GM23248 (cell line): ENCODE measurements around the gene LCA5L. TPM values are rescaled to one million over a fixed set of nuclear protein-coding genes. Genes with fewer than 3 reads are reported as not detected.

ENCODE experiments used
- DNase-seq: peaks from one replicate; pipeline ENCODE4 v3.0.0-alpha.2; 2015
- H2AFZ ChIP-seq: fragments of 200-600 bp; sonication (generic); 2 replicates; pipeline ENCODE4 v1.6.1; 2016; ENCODE audit warnings: antibody characterized with exemption
- H3F3A ChIP-seq: fragments of 200-600 bp; sonication (generic); 2 replicates; pipeline ENCODE4 v1.6.1; 2016; ENCODE audit warnings: mild to moderate bottlenecking, antibody characterized with exemption, mixed run types; ENCODE audit not compliant: insufficient read depth
- H3K27ac ChIP-seq: fragments of 200-600 bp; sonication (generic); 2 replicates; pipeline ENCODE4 v1.5.1; 2016; ENCODE audit warnings: mild to moderate bottlenecking
- H3K27me3 ChIP-seq: fragments of 200-600 bp; sonication (generic); replicated peaks from 2 replicates; pipeline ENCODE4 v1.6.1; 2016; ENCODE audit warnings: mild to moderate bottlenecking; ENCODE audit not compliant: insufficient read depth
- H3K36me3 ChIP-seq: fragments of 200-600 bp; sonication (generic); 2 replicates; pipeline ENCODE4 v1.6.1; 2016; ENCODE audit warnings: low read depth, mild to moderate bottlenecking
- H3K4me1 ChIP-seq: fragments of 200-600 bp; sonication (generic); 2 replicates; pipeline ENCODE4 v1.6.1; 2016; ENCODE audit warnings: mild to moderate bottlenecking; ENCODE audit not compliant: insufficient read depth
- H3K4me2 ChIP-seq: fragments of 200-600 bp; sonication (generic); one replicate; pipeline ENCODE4 v1.6.1; 2016; ENCODE audit warnings: mild to moderate bottlenecking; ENCODE audit not compliant: unreplicated experiment
- H3K4me3 ChIP-seq: fragments of 200-600 bp; sonication (generic); 2 replicates; pipeline ENCODE4 v1.5.1; 2016; ENCODE audit warnings: mild to moderate bottlenecking
- H3K79me2 ChIP-seq: fragments of 200-600 bp; sonication (generic); 2 replicates; pipeline ENCODE4 v1.6.1; 2016; ENCODE audit warnings: mild to moderate bottlenecking; ENCODE audit not compliant: insufficient read depth
- H3K9ac ChIP-seq: fragments of 200-600 bp; sonication (generic); 2 replicates; pipeline ENCODE4 v1.6.1; 2016; ENCODE audit warnings: mild to moderate bottlenecking
- H3K9me2 ChIP-seq: fragments of 200-600 bp; sonication (generic); 2 replicates; pipeline ENCODE4 v1.6.1; 2016; ENCODE audit warnings: mixed run types, mild to moderate bottlenecking, moderate library complexity; ENCODE audit not compliant: insufficient read depth
- H3K9me3 ChIP-seq: fragments of 200-600 bp; sonication (generic); one replicate; pipeline ENCODE4 v1.6.1; 2017; ENCODE audit warnings: low read depth
- H4K20me1 ChIP-seq: fragments of 200-600 bp; sonication (generic); 2 replicates; pipeline ENCODE4 v1.6.0; 2016; ENCODE audit not compliant: insufficient read depth
- EZH2 ChIP-seq: fragments of 200-600 bp; sonication (generic); IDR thresholded peaks from 2 replicates; pipeline ENCODE4 v1.6.1; 2018; ENCODE audit warnings: antibody characterized with exemption, mild to moderate bottlenecking; ENCODE audit not compliant: insufficient read depth, poor library complexity, severe bottlenecking
- EZH2phosphoT487 ChIP-seq: fragments of 200-600 bp; sonication (generic); IDR thresholded peaks from 2 replicates; pipeline ENCODE4 v1.6.1; 2018; ENCODE audit warnings: antibody characterized with exemption, moderate library complexity, mild to moderate bottlenecking, low read depth; ENCODE audit not compliant: insufficient read depth
- WGBS, 2 experiments: methylation state at CpG; one replicate each; pipeline ENCODE4 v1.1.6; 2015 to 2017; ENCODE audit warnings: low lambda C conversion rate in 2 of 2, low coverage in 1 of 2; ENCODE audit errors: missing lambda C conversion rate in 2 of 2; 5-methylcytosine and 5-hydroxymethylcytosine counted together
- in situ Hi-C: fragments of 300-500 bp; cut with MboI; formaldehyde crosslinking; loops from 2 replicates; pipeline ENCODE4 v1.15.0; 2020
- polyA plus RNA-seq: library from polyadenylated mRNA; unstranded; fragments of >200 nt; fragmentation: Nextera tagmentation; extraction: Ambion mirVana; gene quantifications from 2 replicates; pipeline ENCODE4 v1.2.1, GENCODE V29; 2016
- total RNA-seq: library from RNA; depleted of rRNA; stranded (reverse); fragments of >200 nt; shearing (Covaris generic); gene quantifications from 2 replicates; pipeline ENCODE4 v1.2.3, GENCODE V29; 2014

Gene LCA5L
- total and polyA plus RNA-seq, 2 experiments from 2014 or later: 1.1 to 3.0 TPM

DNA sequence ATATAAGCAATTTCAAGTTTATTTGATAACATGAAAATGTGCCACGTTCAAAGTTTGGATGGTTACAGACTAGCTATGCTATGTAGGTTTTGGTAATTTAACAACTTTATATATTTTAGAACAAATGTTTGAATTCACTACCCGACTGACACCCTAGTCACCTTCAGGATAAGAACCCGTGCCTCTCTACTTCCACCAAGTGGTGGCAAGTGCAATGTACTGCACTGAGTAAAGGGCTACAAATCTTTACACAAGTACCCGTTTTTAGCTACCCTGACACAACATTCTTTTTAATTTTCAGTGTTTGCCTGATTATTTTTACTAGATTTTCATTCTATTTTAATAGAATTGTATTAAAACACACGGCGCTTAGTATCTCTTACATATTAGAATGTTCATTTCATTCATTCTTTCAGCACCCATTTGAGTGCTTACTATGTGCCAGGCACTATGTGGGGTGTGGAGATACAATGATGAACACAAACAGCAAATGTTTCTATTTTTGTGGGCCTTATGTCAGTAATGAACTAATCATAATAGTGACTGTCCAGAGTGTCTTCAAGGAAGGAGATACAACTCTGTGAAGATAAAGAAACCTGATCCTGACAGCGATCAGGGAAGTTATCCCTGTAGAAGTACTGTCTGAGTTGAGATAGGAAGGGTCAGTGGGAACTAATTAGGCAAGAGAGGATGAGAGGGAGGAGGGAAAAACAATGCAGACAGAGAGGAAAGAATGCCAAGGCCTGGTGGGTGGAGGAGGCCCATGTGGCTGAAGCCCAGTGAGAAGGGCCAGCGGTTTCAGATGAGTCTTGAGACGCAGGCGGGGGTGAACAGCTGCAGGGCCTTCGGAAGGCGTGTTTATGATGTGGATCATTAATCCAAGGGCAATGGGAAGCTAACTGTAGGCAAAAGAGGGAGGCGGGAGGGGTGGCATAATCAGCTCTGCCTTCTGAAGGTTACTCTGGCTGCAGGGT, 3.8 kb downstream of the LCA5L start:
- 31 to 32% methylated on average over 13 of the region's 13 CpGs for WGBS, 2 experiments
- DNase-seq: peak; percentile 77
- in situ Hi-C loops: no loop called here
- no peaks in the 10 kb centered on the region for H4K20me1 ChIP-seq
- no peak overlapping the region for H3K27ac ChIP-seq
- no peaks in the 10 kb centered on the region for H3K36me3 ChIP-seq
- TF ChIP-seq EZH2phosphoT487 (no peak), EZH2 (no peak)
- 0 out of 2 replicates have a peak, but pooled peaks cover 10% of the 10 kb centered on the region for H3F3A ChIP-seq
- H3K4me3 ChIP-seq: no peak overlapping the region
- H3K9ac ChIP-seq: no peak overlapping the region
- H3K9me3 ChIP-seq: no peaks in the 10 kb centered on the region
- no peaks in the 10 kb centered on the region for H3K27me3 ChIP-seq
- no peak overlapping the region for H2AFZ ChIP-seq
- H3K79me2 ChIP-seq: peaks cover 6% of the 10 kb centered on the region
- no peak overlapping the region for H3K4me2 ChIP-seq
- no peaks in the 10 kb centered on the region for H3K9me2 ChIP-seq
- H3K4me1 ChIP-seq: peaks cover 18% of the 10 kb centered on the region

DNA sequence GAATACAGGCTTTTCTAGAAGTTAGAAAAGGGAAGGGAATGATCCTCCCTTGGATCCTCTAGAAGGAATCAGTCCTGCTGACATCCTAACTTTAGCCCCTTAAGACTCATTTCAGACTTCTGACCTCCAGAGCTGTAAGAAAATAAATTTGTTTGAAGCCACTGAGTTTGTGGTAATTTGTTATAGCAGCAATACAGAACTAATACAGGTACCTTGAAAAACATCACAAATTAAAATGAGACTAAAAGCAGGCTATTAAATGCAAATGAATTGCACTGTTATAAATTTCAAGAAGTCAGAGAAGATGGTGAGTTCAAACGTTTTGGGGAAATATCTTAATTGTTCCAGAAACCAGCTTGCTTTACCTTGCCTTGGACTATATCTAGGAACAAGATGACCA, 6.3 kb downstream of the LCA5L start:
- Histone ChIP-seq H3K9me2 (no peaks in the 10 kb centered on the region), H4K20me1 (no peaks in the 10 kb centered on the region), H3K36me3 (no peaks in the 10 kb centered on the region), H3K4me1 (peaks cover 7% of the 10 kb centered on the region; the same call in 1 of the 2 replicates), H3K4me3 (no peak overlapping the region), H3K79me2 (no peaks in the 10 kb centered on the region), H3K27me3 (no peaks in the 10 kb centered on the region), H3F3A (peaks cover 11% of the 10 kb centered on the region; the same call in 1 of the 2 replicates), H2AFZ (no peak overlapping the region), H3K4me2 (no peak overlapping the region), H3K9me3 (no peaks in the 10 kb centered on the region), H3K27ac (no peak overlapping the region), H3K9ac (no peak overlapping the region)
- 8 to 11% methylated on average over 1 of the region's 1 CpG for WGBS, 2 experiments
- no peak for TF ChIP-seq EZH2
- no peak for TF ChIP-seq EZH2phosphoT487
- no peak for DNase-seq
- in situ Hi-C loops: no loop called here

DNA sequence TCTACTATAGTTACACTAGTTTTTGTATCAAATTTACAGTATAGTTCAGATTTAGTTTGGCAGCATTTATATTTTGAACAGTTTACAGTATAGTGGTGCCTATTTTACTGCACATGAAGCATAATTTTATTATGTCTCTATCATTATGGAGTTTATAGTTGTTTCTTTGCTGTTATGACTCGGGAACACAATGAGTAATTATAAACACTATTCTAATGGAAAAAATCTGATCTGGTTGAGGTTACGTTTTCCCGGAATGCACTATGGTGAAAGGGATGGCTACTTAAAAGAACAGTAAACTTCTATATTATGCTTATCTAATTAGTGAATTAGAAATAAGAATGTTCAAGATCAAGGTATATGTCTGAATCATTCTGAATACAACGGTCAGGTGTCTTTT, 10.6 kb downstream of the LCA5L start:
- H3K27ac ChIP-seq: no peak overlapping the region
- no peaks in the 10 kb centered on the region for H3K9me2 ChIP-seq
- H3F3A ChIP-seq: peaks cover 7% of the 10 kb centered on the region; the same call in 1 of the 2 replicates
- H4K20me1 ChIP-seq: no peaks in the 10 kb centered on the region
- H3K79me2 ChIP-seq: no peaks in the 10 kb centered on the region
- no peaks in the 10 kb centered on the region for H3K27me3 ChIP-seq
- H3K4me3 ChIP-seq: no peak overlapping the region
- WGBS, 2 experiments: 35 to 47% methylated on average over 4 of the region's 4 CpGs
- no peaks in the 10 kb centered on the region for H3K4me1 ChIP-seq
- in situ Hi-C loops: no loop called here
- H3K36me3 ChIP-seq: no peaks in the 10 kb centered on the region
- TF ChIP-seq EZH2 (no peak), EZH2phosphoT487 (no peak)
- peak; percentile 57 for DNase-seq
- no peaks in the 10 kb centered on the region for H3K9me3 ChIP-seq
- H3K9ac ChIP-seq: no peak overlapping the region
- H3K4me2 ChIP-seq: no peak overlapping the region
- H2AFZ ChIP-seq: no peak overlapping the region

DNA sequence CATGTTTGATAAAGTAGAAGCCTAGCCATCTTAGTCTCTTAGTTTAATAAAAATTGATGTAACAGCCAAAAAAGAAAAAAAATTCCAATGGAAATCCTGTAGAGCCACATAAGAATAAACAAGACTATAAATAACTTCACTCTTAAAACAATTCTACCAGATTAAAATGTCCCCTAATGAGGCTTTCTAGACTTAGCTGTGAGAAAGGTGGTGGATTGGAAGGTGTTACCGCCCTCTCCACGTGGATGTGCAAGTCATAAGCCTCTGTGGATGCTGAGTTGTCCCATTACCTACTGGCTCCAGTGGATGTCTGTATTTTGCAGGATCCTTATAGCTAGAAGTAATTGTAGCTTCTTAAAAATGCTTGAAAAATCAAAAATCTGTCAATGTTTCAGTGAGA, 14.6 kb downstream of the LCA5L start:
- no peak for TF ChIP-seq EZH2phosphoT487
- TF ChIP-seq EZH2: no peak
- no peaks in the 10 kb centered on the region for H3K9me2 ChIP-seq
- H3K9me3 ChIP-seq: no peaks in the 10 kb centered on the region
- H2AFZ ChIP-seq: 0 out of 2 replicates have a peak overlapping the region, but pooled peaks have one; percentile 11
- H4K20me1 ChIP-seq: no peaks in the 10 kb centered on the region
- no peak overlapping the region for H3K27ac ChIP-seq
- no peaks in the 10 kb centered on the region for H3K4me1 ChIP-seq
- no peaks in the 10 kb centered on the region for H3K36me3 ChIP-seq
- H3K27me3 ChIP-seq: no peaks in the 10 kb centered on the region
- H3K9ac ChIP-seq: no peak overlapping the region
- peaks cover 7% of the 10 kb centered on the region; the same call in 1 of the 2 replicates for H3F3A ChIP-seq
- DNase-seq: no peak
- H3K4me3 ChIP-seq: no peak overlapping the region
- H3K4me2 ChIP-seq: no peak overlapping the region
- no peaks in the 10 kb centered on the region for H3K79me2 ChIP-seq
- in situ Hi-C loops: no loop called here
- 72 to 77% methylated on average over 2 of the region's 2 CpGs for WGBS, 2 experiments
